ENCODE measurements around the gene IDH2. TPM values are rescaled to one million over a fixed set of nuclear protein-coding genes. Genes with fewer than 3 reads are reported as not detected.

The IDH2 gene
- total and polyA plus RNA-seq, 10 of the 15 experiments (the other 5 are each of a cell fraction or from before 2014, with no cell fraction given): 2.3 to 358 (median 242) TPM

DNA sequence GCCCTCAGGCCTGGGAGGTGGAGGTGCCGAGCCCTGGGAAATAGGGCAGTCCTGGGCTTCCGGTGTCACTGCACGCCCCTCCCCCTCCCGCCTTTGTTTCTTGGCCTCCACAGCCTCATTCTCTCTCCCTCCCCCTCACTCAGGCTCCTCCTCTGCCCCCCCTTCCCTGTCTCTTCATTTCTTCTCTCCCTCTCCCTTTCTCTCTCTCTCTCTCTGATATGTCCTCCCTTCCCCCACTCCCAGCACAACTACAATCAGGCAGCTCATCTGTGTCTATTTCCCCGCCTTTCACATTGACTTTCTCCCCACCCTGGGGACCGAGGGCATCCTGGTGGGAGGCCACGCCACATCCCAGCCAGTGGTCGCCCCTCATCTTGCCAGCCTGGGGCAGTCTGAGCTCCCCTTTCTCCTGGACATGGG, 40.2 kb downstream of the IDH2 start (continued):
- TF ChIP-seq, protein P1, sequence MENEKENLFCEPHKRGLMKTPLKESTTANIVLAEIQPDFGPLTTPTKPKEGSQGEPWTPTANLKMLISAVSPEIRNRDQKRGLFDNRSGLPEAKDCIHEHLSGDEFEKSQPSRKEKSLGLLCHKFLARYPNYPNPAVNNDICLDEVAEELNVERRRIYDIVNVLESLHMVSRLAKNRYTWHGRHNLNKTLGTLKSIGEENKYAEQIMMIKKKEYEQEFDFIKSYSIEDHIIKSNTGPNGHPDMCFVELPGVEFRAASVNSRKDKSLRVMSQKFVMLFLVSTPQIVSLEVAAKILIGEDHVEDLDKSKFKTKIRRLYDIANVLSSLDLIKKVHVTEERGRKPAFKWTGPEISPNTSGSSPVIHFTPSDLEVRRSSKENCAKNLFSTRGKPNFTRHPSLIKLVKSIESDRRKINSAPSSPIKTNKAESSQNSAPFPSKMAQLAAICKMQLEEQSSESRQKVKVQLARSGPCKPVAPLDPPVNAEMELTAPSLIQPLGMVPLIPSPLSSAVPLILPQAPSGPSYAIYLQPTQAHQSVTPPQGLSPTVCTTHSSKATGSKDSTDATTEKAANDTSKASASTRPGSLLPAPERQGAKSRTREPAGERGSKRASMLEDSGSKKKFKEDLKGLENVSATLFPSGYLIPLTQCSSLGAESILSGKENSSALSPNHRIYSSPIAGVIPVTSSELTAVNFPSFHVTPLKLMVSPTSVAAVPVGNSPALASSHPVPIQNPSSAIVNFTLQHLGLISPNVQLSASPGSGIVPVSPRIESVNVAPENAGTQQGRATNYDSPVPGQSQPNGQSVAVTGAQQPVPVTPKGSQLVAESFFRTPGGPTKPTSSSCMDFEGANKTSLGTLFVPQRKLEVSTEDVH (IDR thresholded peaks at IDR 0.05; ENCODE audit: low read depth, partially characterized antibody): no peak
- TF ChIP-seq CHD4 (IDR thresholded peaks at IDR 0.05) (no peak), LARP7 (IDR thresholded peaks at IDR 0.05) (no peak), NRF1 (conservative IDR thresholded peaks at IDR 0.05; ENCODE audit: low read depth, low read length) (no peak), CBX3 (IDR thresholded peaks at IDR 0.05; ENCODE audit: borderline replicate concordance, low read depth) (no peak), SMAD1 (IDR thresholded peaks at IDR 0.05; ENCODE audit: low read depth, partially characterized antibody) (no peak), ZSCAN29 (IDR thresholded peaks at IDR 0.05) (no peak), EP300 (IDR thresholded peaks at IDR 0.05; ENCODE audit: borderline replicate concordance in 1 of 2, control insufficient read depth in 1 of 2, low read depth in 2 of 2, low read length in 2 of 2) (no peak), ZNF384 (IDR thresholded peaks at IDR 0.05; ENCODE audit: borderline replicate concordance, low read depth, low read length) (no peak), CEBPB (IDR thresholded peaks at IDR 0.05; ENCODE audit: borderline replicate concordance in 1 of 2, low read depth in 2 of 2, low read length in 2 of 2) (no peak), RAD21 (IDR thresholded peaks at IDR 0.05; ENCODE audit: insufficient read depth, low read depth, low read length) (no peak)
- TF ChIP-seq, protein P2, sequence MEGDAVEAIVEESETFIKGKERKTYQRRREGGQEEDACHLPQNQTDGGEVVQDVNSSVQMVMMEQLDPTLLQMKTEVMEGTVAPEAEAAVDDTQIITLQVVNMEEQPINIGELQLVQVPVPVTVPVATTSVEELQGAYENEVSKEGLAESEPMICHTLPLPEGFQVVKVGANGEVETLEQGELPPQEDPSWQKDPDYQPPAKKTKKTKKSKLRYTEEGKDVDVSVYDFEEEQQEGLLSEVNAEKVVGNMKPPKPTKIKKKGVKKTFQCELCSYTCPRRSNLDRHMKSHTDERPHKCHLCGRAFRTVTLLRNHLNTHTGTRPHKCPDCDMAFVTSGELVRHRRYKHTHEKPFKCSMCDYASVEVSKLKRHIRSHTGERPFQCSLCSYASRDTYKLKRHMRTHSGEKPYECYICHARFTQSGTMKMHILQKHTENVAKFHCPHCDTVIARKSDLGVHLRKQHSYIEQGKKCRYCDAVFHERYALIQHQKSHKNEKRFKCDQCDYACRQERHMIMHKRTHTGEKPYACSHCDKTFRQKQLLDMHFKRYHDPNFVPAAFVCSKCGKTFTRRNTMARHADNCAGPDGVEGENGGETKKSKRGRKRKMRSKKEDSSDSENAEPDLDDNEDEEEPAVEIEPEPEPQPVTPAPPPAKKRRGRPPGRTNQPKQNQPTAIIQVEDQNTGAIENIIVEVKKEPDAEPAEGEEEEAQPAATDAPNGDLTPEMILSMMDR (IDR thresholded peaks at IDR 0.05 in 2 of 3, conservative IDR thresholded peaks at IDR 0.05 in 1 of 3; ENCODE audit: control insufficient read depth in 2 of 3, extremely low read depth in 1 of 3, insufficient read depth in 1 of 3, low read depth in 3 of 3, low read length in 3 of 3): no peak
- TF ChIP-seq, protein P3, sequence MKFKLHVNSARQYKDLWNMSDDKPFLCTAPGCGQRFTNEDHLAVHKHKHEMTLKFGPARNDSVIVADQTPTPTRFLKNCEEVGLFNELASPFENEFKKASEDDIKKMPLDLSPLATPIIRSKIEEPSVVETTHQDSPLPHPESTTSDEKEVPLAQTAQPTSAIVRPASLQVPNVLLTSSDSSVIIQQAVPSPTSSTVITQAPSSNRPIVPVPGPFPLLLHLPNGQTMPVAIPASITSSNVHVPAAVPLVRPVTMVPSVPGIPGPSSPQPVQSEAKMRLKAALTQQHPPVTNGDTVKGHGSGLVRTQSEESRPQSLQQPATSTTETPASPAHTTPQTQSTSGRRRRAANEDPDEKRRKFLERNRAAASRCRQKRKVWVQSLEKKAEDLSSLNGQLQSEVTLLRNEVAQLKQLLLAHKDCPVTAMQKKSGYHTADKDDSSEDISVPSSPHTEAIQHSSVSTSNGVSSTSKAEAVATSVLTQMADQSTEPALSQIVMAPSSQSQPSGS (IDR thresholded peaks at IDR 0.05; ENCODE audit: low read length): no peak

All from GM12878 (cell line).